GM13977 (cell line): ENCODE results near the gene CES4A.
A peak's percentile ranks its signal among the peaks of the same experiment; 100 is the strongest.

Source experiments
- DNase-seq: peaks from one replicate; pipeline ENCODE4 v3.0.0; 2012; ENCODE audit warnings: low spot score
- CTCF ChIP-seq: IDR thresholded peaks from 2 replicates; pipeline ENCODE4 v1.5.1; 2012; ENCODE audit warnings: mild to moderate bottlenecking, control low read depth; ENCODE audit not compliant: insufficient read depth; ENCODE audit errors: extremely low read depth, missing control alignments
- in situ Hi-C: fragments of 300-500 bp; cut with MboI; formaldehyde crosslinking; loops from one replicate; pipeline ENCODE4 v1.12.0; 2022; ENCODE audit warnings: low sequenced_read_pairs, low pct_unique_long_range_greater_than_20kb, mixed read lengths, inconsistent platforms; ENCODE audit not compliant: unreplicated experiment

Gene CES4A

DNA sequence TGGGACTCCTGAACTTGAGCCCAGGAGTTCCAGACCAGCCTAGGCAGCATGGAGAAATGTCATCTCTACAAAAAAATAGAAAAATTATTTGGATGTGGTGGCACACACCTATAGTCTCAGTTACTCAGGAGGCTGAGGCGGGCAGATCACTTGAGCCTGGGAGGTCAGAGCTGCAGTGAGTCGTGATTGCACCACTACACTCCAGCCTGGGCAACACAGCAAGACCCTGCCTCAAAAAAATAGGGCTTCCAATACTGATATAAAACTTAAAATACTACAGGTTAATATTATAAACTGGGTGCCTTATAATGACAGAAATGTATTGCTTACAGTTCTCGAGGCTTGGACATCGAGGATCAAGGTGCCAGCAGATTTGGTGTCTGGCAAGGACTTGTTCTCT, 42.5 kb upstream of the CES4A start:
- in situ Hi-C loops = no loop called here
- DNase-seq = no peak
- TF ChIP-seq CTCF = no peak

GRCh38 chr16:66946541-66946940, 41.8 kb upstream of the CES4A start:
- in situ Hi-C loops = no loop called here
- no peak for TF ChIP-seq CTCF

GRCh38 chr16:66946974-66947301, 41.5 kb upstream of the CES4A start:
- DNase-seq = no peak
- no peak for TF ChIP-seq CTCF
- in situ Hi-C loops = no loop called here

More at GRCh38 chr16:66946541-66946940, 41.8 kb upstream of the CES4A start:
- DNase-seq = no peak

DNA sequence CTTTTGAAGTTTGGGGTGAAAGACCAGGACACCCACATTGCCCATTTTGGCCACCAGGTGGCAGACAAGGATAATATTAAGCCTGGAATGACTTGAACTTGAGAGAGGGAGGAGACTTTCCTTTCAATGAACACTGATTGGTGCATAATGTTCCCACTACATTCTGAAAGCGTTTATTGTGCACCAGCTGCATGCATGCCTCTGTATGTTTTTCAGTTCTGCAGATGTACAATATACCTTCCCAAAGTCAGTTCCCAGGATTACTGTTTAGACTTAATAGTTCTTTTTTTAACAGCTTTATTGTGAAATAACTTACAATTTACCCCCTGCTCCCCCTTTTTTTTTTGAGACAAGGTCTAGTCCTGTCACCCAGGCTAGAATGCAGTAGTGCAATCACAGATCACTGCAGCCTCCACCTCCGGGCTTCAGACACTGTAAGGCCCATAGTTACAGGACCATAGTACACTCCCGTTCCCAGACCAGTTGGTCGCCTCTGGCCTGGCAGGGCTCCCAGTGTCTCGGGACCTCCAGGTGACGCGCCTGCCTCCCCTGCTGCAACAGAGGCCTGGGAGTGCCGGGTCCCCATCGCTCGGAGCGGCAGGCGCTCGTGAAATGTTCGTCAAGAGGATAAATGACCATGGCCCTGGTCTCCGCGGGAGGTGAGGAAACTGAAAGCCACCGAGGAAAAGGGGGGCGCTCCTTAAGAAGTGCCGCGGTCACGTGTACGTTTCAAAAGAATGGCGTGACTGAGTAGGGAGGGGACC, 40.9 kb upstream of the CES4A start:
- DNase-seq = peak; percentile 91
- in situ Hi-C loops = no loop called here
- peak; percentile 83 for TF ChIP-seq CTCF

- no peak for DNase-seq
- in situ Hi-C loops = no loop called here
- no peak for TF ChIP-seq CTCF
These were observed 40.1 kb upstream of the CES4A start for GRCh38 chr16:66948134-66948836.

DNA sequence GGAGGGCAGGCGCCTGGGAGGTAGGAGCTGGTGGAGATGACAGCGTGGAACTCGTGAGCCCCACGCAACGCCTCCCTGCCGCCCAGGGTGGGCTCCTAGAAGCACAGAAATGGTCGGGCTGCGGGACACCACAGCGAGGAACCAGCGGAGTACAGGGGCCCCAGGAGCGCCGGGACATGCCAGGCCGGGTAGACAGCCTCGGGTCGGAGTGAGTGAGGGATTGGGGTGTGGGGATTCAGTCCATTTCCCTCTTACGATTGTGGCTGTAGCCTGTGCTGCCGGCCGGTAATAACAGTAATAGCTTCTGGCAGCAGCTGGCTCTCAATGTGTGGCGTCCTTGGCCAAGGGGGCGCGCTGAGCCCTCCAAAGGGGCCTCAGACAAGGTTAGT, 39.6 kb upstream of the CES4A start:
- no peak for DNase-seq
- no peak for TF ChIP-seq CTCF
- in situ Hi-C loops = no loop called here
